H9 (cell line): ENCODE measurements around the gene SFI1. TPM values are rescaled to one million over a fixed set of nuclear protein-coding genes. Genes with fewer than 3 reads are reported as not detected.
"Not testable (repeated sequence)": the region's sequence is repeated elsewhere in the genome, so short reads cannot be mapped to it uniquely, and the experiment has no call there.

ENCODE experiments used
- DNase-seq: peaks from one replicate; pipeline ENCODE4 v3.0.0-alpha.2; 2017
- H2AFZ ChIP-seq: one replicate; pipeline ENCODE4 v1.6.1; 2013; ENCODE audit warnings: mild to moderate bottlenecking, low read length, control low read depth, moderate library complexity
- H2AK5ac ChIP-seq: 2 replicates; pipeline ENCODE4 v1.6.1; 2013; ENCODE audit warnings: low read length, control low read depth, mixed read lengths; ENCODE audit not compliant: insufficient read length
- H2BK120ac ChIP-seq: one replicate; pipeline ENCODE4 v1.6.1; 2013; ENCODE audit warnings: low read depth, mild to moderate bottlenecking, low read length, control low read depth, inconsistent platforms; ENCODE audit not compliant: poor library complexity, severe bottlenecking
- H2BK12ac ChIP-seq: 2 replicates; pipeline ENCODE4 v1.6.1; 2013; ENCODE audit warnings: low read length, control low read depth, mixed read lengths, low read depth; ENCODE audit not compliant: insufficient read length
- H2BK15ac ChIP-seq: 2 replicates; pipeline ENCODE4 v1.6.1; 2013; ENCODE audit warnings: low read depth, low read length, control low read depth
- H2BK20ac ChIP-seq: one replicate; pipeline ENCODE4 v1.6.1; 2013; ENCODE audit warnings: low read depth, mild to moderate bottlenecking, low read length, control low read depth, inconsistent platforms; ENCODE audit not compliant: poor library complexity, severe bottlenecking
- H2BK5ac ChIP-seq: 2 replicates; pipeline ENCODE4 v1.6.1; 2013; ENCODE audit warnings: low read length, control low read depth, mixed read lengths; ENCODE audit not compliant: insufficient read length
- H3K14ac ChIP-seq: 2 replicates; pipeline ENCODE4 v1.6.1; 2013; ENCODE audit warnings: low read length, control low read depth; ENCODE audit not compliant: insufficient read depth
- H3K18ac ChIP-seq: 2 replicates; pipeline ENCODE4 v1.6.1; 2013; ENCODE audit warnings: low read depth, mild to moderate bottlenecking, mixed read lengths, low read length, control low read depth; ENCODE audit not compliant: insufficient read length
- H3K23ac ChIP-seq: 2 replicates; pipeline ENCODE4 v1.6.1; 2013; ENCODE audit warnings: low read length, control low read depth, mixed read lengths, low read depth; ENCODE audit not compliant: insufficient read length
- H3K23me2 ChIP-seq: 2 replicates; pipeline ENCODE4 v1.6.1; 2013; ENCODE audit warnings: low read depth, mild to moderate bottlenecking, mixed read lengths, low read length, control low read depth; ENCODE audit not compliant: insufficient read length, poor library complexity, severe bottlenecking
- H3K27ac ChIP-seq: 2 replicates; pipeline ENCODE4 v1.5.1; 2013; ENCODE audit warnings: low read length, control low read depth, mixed read lengths, low read depth; ENCODE audit not compliant: insufficient read length
- H3K27me3 ChIP-seq: 2 replicates; pipeline ENCODE4 v1.6.1; 2013; ENCODE audit warnings: low read length, control low read depth, inconsistent platforms; ENCODE audit not compliant: insufficient read depth
- H3K4ac ChIP-seq: 2 replicates; pipeline ENCODE4 v1.6.1; 2013; ENCODE audit warnings: low read depth, mild to moderate bottlenecking, control low read depth, inconsistent platforms, low read length, moderate library complexity
- H3K4me1 ChIP-seq: 2 replicates; pipeline ENCODE4 v1.6.1; 2013; ENCODE audit warnings: low read length, control low read depth, inconsistent platforms; ENCODE audit not compliant: insufficient read depth
- H3K4me2 ChIP-seq: 2 replicates; pipeline ENCODE4 v1.6.1; 2013; ENCODE audit warnings: low read length, control low read depth, mixed read lengths; ENCODE audit not compliant: insufficient read length, insufficient read depth
- H3K56ac ChIP-seq: 2 replicates; pipeline ENCODE4 v1.6.1; 2013; ENCODE audit warnings: low read depth, mild to moderate bottlenecking, mixed read lengths, low read length, control low read depth; ENCODE audit not compliant: insufficient read length
- H3K79me1 ChIP-seq: 2 replicates; pipeline ENCODE4 v1.6.1; 2013; ENCODE audit warnings: low read depth, mild to moderate bottlenecking, moderate library complexity, low read length, control low read depth, inconsistent platforms; ENCODE audit not compliant: insufficient read depth, poor library complexity, severe bottlenecking
- H3K79me2 ChIP-seq: 2 replicates; pipeline ENCODE4 v1.6.1; 2013; ENCODE audit warnings: low read length, control low read depth, inconsistent platforms; ENCODE audit not compliant: insufficient read depth
- H3K9ac ChIP-seq: 2 replicates; pipeline ENCODE4 v1.6.1; 2013; ENCODE audit warnings: low read length, control low read depth, mixed read lengths; ENCODE audit not compliant: insufficient read length; ENCODE audit errors: extremely low read depth
- H3K9me3 ChIP-seq: one replicate; pipeline ENCODE4 v1.6.1; 2013; ENCODE audit warnings: low read depth, low read length, inconsistent platforms; ENCODE audit not compliant: control insufficient read depth
- H3T11ph ChIP-seq: one replicate; pipeline ENCODE4 v1.6.1; 2013; ENCODE audit warnings: mild to moderate bottlenecking, low read length, control low read depth, inconsistent platforms
- H4K20me1 ChIP-seq: one replicate; pipeline ENCODE4 v1.6.1; 2013; ENCODE audit not compliant: control insufficient read depth, insufficient read length, insufficient read depth
- H4K5ac ChIP-seq: 2 replicates; pipeline ENCODE4 v1.6.1; 2013; ENCODE audit warnings: low read depth, mild to moderate bottlenecking, mixed read lengths, low read length, control low read depth; ENCODE audit not compliant: insufficient read length
- H4K8ac ChIP-seq: replicated peaks from 2 replicates; pipeline ENCODE4 v1.6.1; 2013; ENCODE audit warnings: low read length, control low read depth, mixed read lengths, low read depth; ENCODE audit not compliant: insufficient read length
- H4K91ac ChIP-seq: 2 replicates; pipeline ENCODE4 v1.6.1; 2013; ENCODE audit warnings: low read depth, mild to moderate bottlenecking, moderate library complexity, mixed read lengths, low read length, control low read depth; ENCODE audit not compliant: insufficient read length
- H3K27ac Mint-ChIP-seq, 3 experiments: 2 replicates in 2 of 3; 3 replicates in 1 of 3; pipeline ENCODE4 v1.8.0; 2020 to 2021; ENCODE audit warnings: mixed read lengths in 3 of 3, mild to moderate bottlenecking in 1 of 3, moderate library complexity in 1 of 3
- H3K27me3 Mint-ChIP-seq: 2 replicates; pipeline ENCODE4 v1.8.0; 2021; ENCODE audit warnings: low read depth, mild to moderate bottlenecking, moderate library complexity, mixed read lengths
- H3K36me3 Mint-ChIP-seq, 3 experiments: 2 replicates in 2 of 3; 3 replicates in 1 of 3; pipeline ENCODE4 v1.8.0; 2020 to 2021; ENCODE audit warnings: low read depth in 3 of 3, mixed read lengths in 3 of 3; ENCODE audit not compliant: insufficient read depth in 1 of 3
- H3K4me1 Mint-ChIP-seq, 2 experiments: 2 replicates each; pipeline ENCODE4 v1.8.0; 2020; ENCODE audit warnings: mixed read lengths in 2 of 2
- H3K4me3 Mint-ChIP-seq, 2 experiments: 2 replicates in 1 of 2; 3 replicates in 1 of 2; pipeline ENCODE4 v1.8.0; 2020 to 2021; ENCODE audit warnings: mild to moderate bottlenecking in 2 of 2, mixed read lengths in 2 of 2, moderate library complexity in 1 of 2
- H3K9me3 Mint-ChIP-seq, 2 experiments: 2 replicates in 1 of 2; 3 replicates in 1 of 2; pipeline ENCODE4 v1.8.0; 2020; ENCODE audit warnings: mild to moderate bottlenecking in 2 of 2, mixed read lengths in 2 of 2, moderate library complexity in 1 of 2
- CTCF ChIP-seq: fragments of 200-600 bp; sonication (generic); conservative IDR thresholded peaks from 3 replicates; pipeline ENCODE4 v1.8.0; 2021; ENCODE audit warnings: antibody characterized with exemption, mild to moderate bottlenecking
- WGBS: extraction: QIAGEN DNeasy Blood & Tissue Kit; methylation state at CpG from one replicate; pipeline ENCODE4 v1.1.7; 2013; ENCODE audit warnings: missing lambda C conversion rate, low lambda C conversion rate, mixed read lengths; ENCODE audit not compliant: insufficient read length; ENCODE audit errors: extremely low coverage; 5-methylcytosine and 5-hydroxymethylcytosine counted together
- total RNA-seq: library from RNA; stranded (reverse); gene quantifications from 2 replicates; pipeline ENCODE4 v1.2.1, GENCODE V29; 2021

SFI1 gene
- total RNA-seq, 1 experiment from 2014 or later = 26.4 TPM

DNA sequence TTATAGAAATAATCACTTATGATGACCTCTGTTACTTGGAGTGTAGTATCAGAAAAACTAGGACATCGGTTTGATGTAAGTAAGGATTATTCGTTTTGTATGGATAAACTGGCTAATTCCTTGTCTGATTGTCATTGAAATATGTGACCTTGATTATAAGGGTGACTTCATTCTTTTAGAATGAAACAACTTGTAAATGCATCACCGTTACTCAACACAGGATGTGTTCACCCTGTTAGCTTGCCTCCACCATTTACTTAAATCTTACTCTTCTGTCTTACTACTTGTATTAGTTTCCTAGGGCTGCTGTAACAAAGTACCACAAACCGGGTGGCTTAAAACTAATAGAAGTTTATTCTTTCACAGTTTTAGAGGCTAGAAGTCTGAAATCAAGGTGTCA lies 7.9 kb downstream of the SFI1 start:
- Histone ChIP-seq H3T11ph (no peak overlapping the region), H3K9me3 (no peaks in the 10 kb centered on the region), H3K79me2 (no peaks in the 10 kb centered on the region), H3K14ac (no peak overlapping the region), H2BK20ac (no peak overlapping the region), H4K8ac (no peak overlapping the region), H4K5ac (no peak overlapping the region), H3K23me2 (no peaks in the 10 kb centered on the region), H3K27ac (no peak overlapping the region), H3K4me1 (no peaks in the 10 kb centered on the region; the same call in 1 of the 2 replicates), H2BK15ac (no peak overlapping the region), H2BK12ac (no peak overlapping the region), H3K23ac (no peak overlapping the region), H3K18ac (no peak overlapping the region), H3K9ac (no peak overlapping the region), H2BK120ac (no peak overlapping the region), H4K91ac (no peak overlapping the region), H2AFZ (no peak overlapping the region), H3K79me1 (no peaks in the 10 kb centered on the region), H4K20me1 (no peaks in the 10 kb centered on the region), H3K56ac (no peak overlapping the region), H3K27me3 (no peaks in the 10 kb centered on the region; the same call in 1 of the 2 replicates), H2AK5ac (no peak overlapping the region), H2BK5ac (no peak overlapping the region), H3K4me2 (no peak overlapping the region), H3K4ac (no peak overlapping the region)
- TF ChIP-seq CTCF = no peak
- Mint-ChIP-seq H3K27ac (no peak overlapping the region), H3K4me3 (no peak overlapping the region), H3K27me3 (no peaks in the 10 kb centered on the region), H3K9me3 (peaks cover 0 to 7% of the 10 kb centered on the region in 2 experiments; a peak in 3 of 5 replicates), H3K4me1 (peaks cover 8% of the 10 kb centered on the region in 2 experiments), H3K36me3 (peaks cover 0 to 18% (median 17%) of the 10 kb centered on the region in 3 experiments; a peak in 5 of 7 replicates)
- no peak for DNase-seq
- no CpG with 5 or more reads among the region's 4 CpGs for WGBS

DNA sequence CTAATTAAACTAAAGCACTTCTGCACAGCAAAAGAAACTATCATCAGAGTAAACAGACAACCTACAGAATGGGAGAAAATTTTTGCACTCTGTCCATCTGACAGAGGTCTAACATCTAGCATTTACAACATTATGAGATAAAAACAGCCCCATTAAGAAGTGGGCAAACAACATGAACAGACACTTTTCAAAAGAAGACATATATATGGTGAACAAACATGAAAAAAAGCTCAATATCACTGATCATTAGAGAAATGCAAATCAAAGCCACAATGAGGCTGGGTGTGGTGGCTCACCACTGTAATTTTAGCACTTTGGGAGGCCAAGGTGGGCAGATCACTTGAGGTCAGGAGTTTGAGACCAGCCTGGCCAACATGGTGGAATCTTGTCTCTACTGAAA lies 11.2 kb downstream of the SFI1 start:
- not testable (repeated sequence) for H3K27me3 ChIP-seq, H4K20me1 ChIP-seq, H2AFZ ChIP-seq, H3K79me1 ChIP-seq, H2BK20ac ChIP-seq, H3K27ac ChIP-seq, H3K9ac ChIP-seq, H3K9me3 Mint-ChIP-seq, H3K4me2 ChIP-seq, H3K4me3 Mint-ChIP-seq, H3K27ac Mint-ChIP-seq, H2AK5ac ChIP-seq, H3K79me2 ChIP-seq, DNase-seq, H3K4me1 Mint-ChIP-seq, H3T11ph ChIP-seq, H3K9me3 ChIP-seq, H3K56ac ChIP-seq, H3K27me3 Mint-ChIP-seq, H2BK120ac ChIP-seq, H3K23me2 ChIP-seq, H2BK5ac ChIP-seq, H4K8ac ChIP-seq, H2BK15ac ChIP-seq, H3K14ac ChIP-seq, H3K23ac ChIP-seq, H3K4me1 ChIP-seq, H2BK12ac ChIP-seq, H4K5ac ChIP-seq, H4K91ac ChIP-seq, H3K4ac ChIP-seq, H3K18ac ChIP-seq
- H3K36me3 Mint-ChIP-seq = peaks cover 3 to 25% (median 18%) of the 10 kb centered on the region in 3 experiments; a peak in 5 of 7 replicates
